HG02870 (cell line): Measurements from ENCODE around the gene MTG1.
"Not testable (repeated sequence)": the region's sequence is repeated elsewhere in the genome, so short reads cannot be mapped to it uniquely, and the experiment has no call there.

Experiments used
- ATAC-seq: cut with Tn5 transposase; IDR thresholded peaks from one replicate; pipeline ENCODE4 v1.9.1; 2021; ENCODE audit warnings: mild to moderate bottlenecking, moderate library complexity; ENCODE audit not compliant: unreplicated experiment

MTG1 gene

GRCh38 chr10:133421336-133422222 is 27.6 kb downstream of the MTG1 start:
- ATAC-seq = no peak

- no peak for ATAC-seq
These were observed 28.4 kb downstream of the MTG1 start for GRCh38 chr10:133422223-133422806.

- ATAC-seq = no peak
These were observed 29.1 kb downstream of the MTG1 start for GRCh38 chr10:133422807-133423771.

GRCh38 chr10:133424102-133424501 is 30.1 kb downstream of the MTG1 start:
- ATAC-seq = not testable (repeated sequence)

- not testable (repeated sequence) for ATAC-seq
These were observed 30.6 kb downstream of the MTG1 start, which contains the start of gene SPRN for GRCh38 chr10:133424601-133425000. Gene SPRN, minus strand, starts transcription at chr10:133424625. Its CDS starts 944 bp downstream, at chr10:133423681.

GRCh38 chr10:133429571-133429970 is 35.6 kb downstream of the MTG1 start:
- ATAC-seq = not testable (repeated sequence)

GRCh38 chr10:133431888-133432613 is 38.1 kb downstream of the MTG1 start:
- not testable (repeated sequence) for ATAC-seq

GRCh38 chr10:133432789-133433188 is 38.8 kb downstream of the MTG1 start:
- ATAC-seq = not testable (repeated sequence)

GRCh38 chr10:133438711-133439273 is 44.8 kb downstream of the MTG1 start:
- no peak for ATAC-seq

GRCh38 chr10:133439517-133440461 is 45.8 kb downstream of the MTG1 start:
- no peak for ATAC-seq

- ATAC-seq = no peak
These were observed 46.8 kb downstream of the MTG1 start for GRCh38 chr10:133440633-133441285.

GRCh38 chr10:133441356-133441755 is 47.4 kb downstream of the MTG1 start:
- not testable (repeated sequence) for ATAC-seq

GRCh38 chr10:133441780-133442179 is 47.8 kb downstream of the MTG1 start:
- no peak for ATAC-seq

- no peak for ATAC-seq
These were observed 48.4 kb downstream of the MTG1 start for GRCh38 chr10:133442191-133442966.

- ATAC-seq = no peak
These were observed 49.3 kb downstream of the MTG1 start for GRCh38 chr10:133442967-133443924.
